Fibroblast of skin of right biceps (primary cell): ENCODE data around the gene H6PD.
A peak's percentile ranks its signal among the peaks of the same experiment; 100 is the strongest.

Experiments
- DNase-seq: peaks from one replicate; pipeline ENCODE4 v3.0.0-alpha.2; 2013

Gene H6PD

GRCh38 chr1:9242338-9242969 lies 7.9 kb downstream of the H6PD start:
- DNase-seq = no peak

GRCh38 chr1:9243066-9243739 lies 8.6 kb downstream of the H6PD start:
- no peak for DNase-seq

DNA sequence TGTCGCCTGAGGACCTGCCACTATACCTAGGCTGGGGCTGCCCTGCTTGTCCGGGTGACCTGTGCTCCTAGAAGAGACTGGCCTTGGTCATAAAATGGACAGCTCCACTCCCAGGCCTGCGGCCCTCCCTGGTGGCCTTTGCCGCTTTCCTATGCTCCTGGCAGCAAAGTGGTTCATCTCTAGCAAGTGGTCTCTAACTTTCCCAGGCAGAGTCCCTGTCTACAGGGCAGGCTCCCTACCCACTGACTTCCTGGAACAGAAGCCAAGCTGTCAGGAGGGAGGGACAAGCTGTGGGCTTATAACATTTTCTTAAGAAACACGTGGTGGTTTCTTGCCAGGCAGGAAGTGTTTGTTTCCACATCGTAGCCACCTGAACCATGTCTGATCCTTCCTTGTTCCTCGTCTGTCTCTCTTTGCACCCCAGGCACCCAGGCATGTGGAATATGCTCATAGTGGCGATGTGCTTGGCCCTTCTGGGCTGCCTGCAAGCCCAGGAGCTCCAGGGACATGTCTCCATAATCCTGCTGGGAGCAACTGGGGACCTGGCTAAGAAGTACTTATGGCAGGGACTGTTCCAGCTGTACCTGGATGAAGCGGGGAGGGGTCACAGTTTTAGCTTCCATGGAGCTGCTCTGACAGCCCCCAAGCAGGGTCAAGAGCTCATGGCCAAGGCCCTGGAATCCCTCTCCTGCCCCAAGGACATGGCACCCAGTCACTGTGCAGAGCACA lies 10.1 kb downstream of the H6PD start:
- DNase-seq = no peak

GRCh38 chr1:9245230-9245619 lies 10.7 kb downstream of the H6PD start:
- no peak for DNase-seq

GRCh38 chr1:9245661-9246060 lies 11.1 kb downstream of the H6PD start:
- no peak for DNase-seq

DNA sequence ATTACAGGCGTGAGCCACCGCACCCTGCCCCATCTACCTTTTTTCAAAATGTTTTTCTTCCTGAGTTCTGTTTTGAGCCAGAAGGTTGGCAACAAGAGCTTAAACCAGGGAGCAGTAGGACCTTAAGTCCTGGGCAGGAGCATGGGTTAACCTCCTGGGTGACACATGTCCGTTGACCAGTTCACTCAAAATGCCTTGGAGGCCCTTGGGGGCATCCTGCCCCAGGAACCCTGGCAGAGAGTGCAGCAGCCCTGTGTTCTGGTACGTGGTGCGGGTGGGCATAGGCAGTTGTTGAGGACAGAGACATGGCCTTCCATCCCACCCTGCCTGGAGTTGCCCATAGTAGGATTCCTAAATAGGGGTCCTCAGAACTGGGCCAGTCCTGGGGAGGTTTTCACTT lies 11.6 kb downstream of the H6PD start:
- no peak for DNase-seq

GRCh38 chr1:9246841-9247785 lies 12.5 kb downstream of the H6PD start:
- no peak for DNase-seq

DNA sequence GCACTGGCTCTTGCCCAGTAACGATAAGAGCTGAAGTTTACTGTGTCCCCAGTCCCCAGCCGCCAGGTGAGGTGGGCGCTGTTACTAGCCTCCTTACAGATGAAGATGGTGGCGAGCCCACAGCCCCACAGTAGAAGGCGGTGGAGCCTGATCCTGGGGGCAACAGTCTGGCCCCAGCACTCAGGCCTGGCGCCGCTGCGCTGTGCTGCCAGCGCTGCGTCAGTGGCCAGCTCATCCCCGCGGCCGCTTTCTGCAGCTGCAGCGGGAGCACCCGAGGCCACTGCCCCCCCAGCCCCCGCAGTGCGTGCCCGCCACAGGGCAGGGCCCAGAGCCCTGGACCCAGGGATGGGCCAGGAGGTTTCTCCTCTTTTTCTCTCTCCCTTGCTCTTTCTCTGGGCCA lies 13.3 kb downstream of the H6PD start:
- no peak for DNase-seq

- no peak for DNase-seq
Observed at GRCh38 chr1:9248341-9249262, 14.0 kb downstream of the H6PD start.

- DNase-seq = no peak
Observed at GRCh38 chr1:9249263-9249533, 14.6 kb downstream of the H6PD start.

DNA sequence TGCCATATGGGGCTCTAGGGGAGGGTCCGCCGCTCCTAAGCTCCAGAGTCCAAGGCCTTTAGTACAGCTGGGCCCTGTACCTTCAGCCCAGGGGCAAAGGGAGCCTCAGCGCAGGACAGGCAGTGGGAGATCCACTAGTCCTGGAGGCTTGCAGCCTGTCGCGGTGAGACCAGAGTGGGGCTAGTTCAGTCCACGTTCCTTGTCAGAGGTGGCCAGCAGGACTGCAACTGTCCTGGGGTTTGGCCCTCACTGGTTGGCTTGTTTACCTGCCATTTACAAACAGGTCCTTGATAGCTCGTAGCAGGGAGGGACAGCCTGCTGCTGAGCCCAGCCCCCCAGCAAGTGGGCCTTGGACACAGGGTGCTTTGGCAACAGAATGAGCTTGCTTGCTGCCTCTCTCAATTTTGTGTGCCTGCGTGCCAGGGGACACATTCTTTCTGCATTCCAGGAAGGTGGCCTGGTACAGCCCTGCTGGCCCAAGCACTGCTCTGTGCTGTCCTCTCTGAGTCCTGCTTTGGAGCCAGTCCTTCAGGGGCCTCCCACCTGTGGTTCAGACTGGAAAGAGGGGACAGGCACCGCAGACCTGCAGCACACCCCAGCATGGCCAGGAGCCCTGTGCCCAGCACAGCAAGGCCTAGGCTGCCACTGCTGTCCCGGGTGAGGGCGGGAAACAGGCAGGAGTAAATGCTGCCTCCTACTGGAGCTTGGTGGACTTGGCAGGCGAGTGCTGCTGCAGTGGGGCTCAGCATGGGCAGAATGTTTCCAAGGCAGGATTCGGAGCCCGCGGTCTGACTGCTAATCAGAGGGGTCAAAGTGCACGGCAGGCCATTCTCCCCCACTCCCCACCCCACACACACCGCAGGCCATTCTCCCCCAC lies 15.2 kb downstream of the H6PD start:
- peak; percentile 28 for DNase-seq

GRCh38 chr1:9250411-9251381 lies 16.1 kb downstream of the H6PD start:
- DNase-seq = no peak

GRCh38 chr1:9251501-9251900 lies 16.9 kb downstream of the H6PD start:
- no peak for DNase-seq

DNA sequence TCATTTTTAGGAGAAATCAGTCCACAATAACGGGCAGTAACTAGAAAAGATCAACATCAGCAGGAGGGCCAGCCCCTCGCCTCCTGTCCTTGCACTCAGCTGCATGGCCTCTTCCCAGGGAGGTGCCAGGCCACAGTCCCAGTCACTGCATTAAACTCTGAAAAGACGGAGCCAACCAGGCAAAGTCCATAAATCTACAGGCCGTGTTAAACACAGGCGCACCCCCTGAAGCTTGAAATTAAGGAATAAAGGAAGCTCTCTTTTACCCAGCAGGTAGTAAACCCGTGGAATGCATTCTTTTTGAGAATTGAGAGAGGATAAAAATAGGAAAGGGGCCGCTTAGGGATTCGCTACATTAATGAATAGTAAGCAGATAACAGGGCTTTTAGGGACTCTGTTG lies 18.4 kb downstream of the H6PD start:
- DNase-seq = no peak

GRCh38 chr1:9253453-9254105 lies 19.0 kb downstream of the H6PD start:
- peak; percentile 21 for DNase-seq

DNA sequence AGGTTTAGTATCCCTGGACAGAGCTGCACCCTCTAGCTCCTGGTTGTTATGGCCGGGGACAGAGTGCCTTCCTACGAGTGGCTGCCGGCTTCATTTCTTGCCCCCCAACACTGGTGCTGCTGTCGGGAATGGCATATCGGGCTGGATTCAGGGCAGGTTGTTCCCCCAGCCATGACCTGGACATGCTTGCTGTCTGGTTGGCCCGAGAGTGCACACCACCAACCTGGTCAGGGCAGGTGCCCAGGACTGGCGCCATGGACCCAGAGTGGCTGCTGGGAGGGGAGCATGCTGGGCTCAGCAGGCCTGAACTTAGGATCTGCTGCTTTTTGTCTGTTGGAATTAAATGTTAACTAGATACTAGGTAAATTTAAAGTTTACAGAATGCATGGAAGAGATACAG lies 21.8 kb downstream of the H6PD start:
- DNase-seq = no peak

- no peak for DNase-seq
Observed at GRCh38 chr1:9257851-9258250, 23.3 kb downstream of the H6PD start.

GRCh38 chr1:9258629-9259028 lies 24.1 kb downstream of the H6PD start:
- no peak for DNase-seq

DNA sequence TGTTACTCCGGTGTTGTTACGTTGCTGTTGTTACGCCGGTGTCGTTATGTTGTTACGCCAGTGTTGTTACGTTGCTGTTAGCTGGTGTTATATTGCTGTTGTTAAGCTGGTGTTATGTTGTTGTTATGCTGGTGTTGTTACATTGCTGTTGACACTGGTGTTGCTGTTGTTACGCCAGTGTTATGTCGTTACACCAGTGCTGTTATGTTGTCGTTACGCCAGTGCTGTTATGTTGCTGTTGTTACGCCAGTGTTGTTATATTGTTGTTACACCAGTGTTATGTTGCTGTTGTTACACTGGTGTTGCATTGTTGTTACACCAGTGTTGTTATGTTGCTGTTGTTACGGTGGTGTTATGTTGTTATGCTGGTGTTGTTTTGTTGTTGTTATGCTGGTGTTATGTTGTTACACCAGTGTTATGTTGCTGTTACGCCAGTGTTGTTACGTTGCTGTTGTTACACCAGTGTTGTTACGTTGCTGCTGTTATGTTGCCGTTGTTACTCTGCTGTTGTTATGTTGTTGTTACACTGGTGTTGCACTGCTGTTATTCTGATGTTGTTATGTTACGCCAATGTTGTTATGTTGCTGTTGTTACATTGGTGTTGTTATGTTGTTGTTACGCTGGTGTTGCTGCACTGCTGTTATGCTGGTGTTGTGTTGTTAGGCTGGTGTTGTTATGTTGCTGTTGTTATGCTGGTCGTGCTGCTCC lies 25.6 kb downstream of the H6PD start:
- no peak for DNase-seq
